Measurements from ENCODE around the gene PHF23. TPM values are rescaled to one million over a fixed set of nuclear protein-coding genes. Genes with fewer than 3 reads are reported as not detected.

The PHF23 gene
- total RNA-seq, 3 donors from 2014 or later: 22.1 to 40.4 (median 37.7) TPM

DNA sequence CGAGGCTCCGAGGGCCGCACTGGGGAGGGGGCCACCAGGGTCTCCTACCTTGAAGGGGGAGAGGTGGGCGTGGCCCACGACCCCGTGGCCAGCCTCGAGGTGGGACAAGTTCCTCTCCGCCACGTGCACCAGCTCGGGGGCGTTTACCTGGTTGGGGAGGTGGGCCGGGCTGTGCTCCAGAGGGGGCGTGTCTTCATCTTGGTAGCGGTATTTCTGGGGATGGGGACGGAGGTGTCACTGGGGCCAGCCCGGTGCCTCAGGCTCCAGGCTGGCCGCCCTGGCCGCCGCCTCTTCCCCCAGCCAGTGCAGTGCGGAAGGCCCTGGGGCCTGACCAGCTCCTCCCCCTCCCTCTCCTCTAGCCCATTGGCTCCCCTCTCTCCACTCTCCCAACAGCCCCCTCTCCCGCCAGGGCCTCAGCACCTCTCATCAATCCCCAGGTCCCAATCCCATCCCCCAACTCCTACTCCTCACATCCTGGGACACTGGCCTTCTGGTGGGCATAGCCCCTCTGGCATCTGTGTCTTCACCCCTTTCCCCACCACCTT lies 31.2 kb downstream of the PHF23 start:
- no peaks in the 10 kb centered on the region for H3K36me3 ChIP-seq
- H3K9me3 ChIP-seq: no peaks in the 10 kb centered on the region
- H3K27me3 ChIP-seq: no peaks in the 10 kb centered on the region
- intact Hi-C loops (cut with DNase I; ENCODE audit: low total_unique reads): no loop called here
- H3K4me1 ChIP-seq: no peaks in the 10 kb centered on the region
- H3K27ac ChIP-seq: peak overlapping the region in 1 of 2 donors; percentile 5
- peak overlapping the region in 1 of 3 donors; percentile 11 for H3K4me3 ChIP-seq
- no peak for DNase-seq (ENCODE audit: low spot score in 2 of 2)
- no peak for TF ChIP-seq POLR2A (IDR thresholded peaks at IDR 0.05)
- no peak for TF ChIP-seq POLR2AphosphoS5 (IDR thresholded peaks at IDR 0.05)
- TF ChIP-seq, protein P1, sequence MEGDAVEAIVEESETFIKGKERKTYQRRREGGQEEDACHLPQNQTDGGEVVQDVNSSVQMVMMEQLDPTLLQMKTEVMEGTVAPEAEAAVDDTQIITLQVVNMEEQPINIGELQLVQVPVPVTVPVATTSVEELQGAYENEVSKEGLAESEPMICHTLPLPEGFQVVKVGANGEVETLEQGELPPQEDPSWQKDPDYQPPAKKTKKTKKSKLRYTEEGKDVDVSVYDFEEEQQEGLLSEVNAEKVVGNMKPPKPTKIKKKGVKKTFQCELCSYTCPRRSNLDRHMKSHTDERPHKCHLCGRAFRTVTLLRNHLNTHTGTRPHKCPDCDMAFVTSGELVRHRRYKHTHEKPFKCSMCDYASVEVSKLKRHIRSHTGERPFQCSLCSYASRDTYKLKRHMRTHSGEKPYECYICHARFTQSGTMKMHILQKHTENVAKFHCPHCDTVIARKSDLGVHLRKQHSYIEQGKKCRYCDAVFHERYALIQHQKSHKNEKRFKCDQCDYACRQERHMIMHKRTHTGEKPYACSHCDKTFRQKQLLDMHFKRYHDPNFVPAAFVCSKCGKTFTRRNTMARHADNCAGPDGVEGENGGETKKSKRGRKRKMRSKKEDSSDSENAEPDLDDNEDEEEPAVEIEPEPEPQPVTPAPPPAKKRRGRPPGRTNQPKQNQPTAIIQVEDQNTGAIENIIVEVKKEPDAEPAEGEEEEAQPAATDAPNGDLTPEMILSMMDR (IDR thresholded peaks at IDR 0.05): no peak

DNA sequence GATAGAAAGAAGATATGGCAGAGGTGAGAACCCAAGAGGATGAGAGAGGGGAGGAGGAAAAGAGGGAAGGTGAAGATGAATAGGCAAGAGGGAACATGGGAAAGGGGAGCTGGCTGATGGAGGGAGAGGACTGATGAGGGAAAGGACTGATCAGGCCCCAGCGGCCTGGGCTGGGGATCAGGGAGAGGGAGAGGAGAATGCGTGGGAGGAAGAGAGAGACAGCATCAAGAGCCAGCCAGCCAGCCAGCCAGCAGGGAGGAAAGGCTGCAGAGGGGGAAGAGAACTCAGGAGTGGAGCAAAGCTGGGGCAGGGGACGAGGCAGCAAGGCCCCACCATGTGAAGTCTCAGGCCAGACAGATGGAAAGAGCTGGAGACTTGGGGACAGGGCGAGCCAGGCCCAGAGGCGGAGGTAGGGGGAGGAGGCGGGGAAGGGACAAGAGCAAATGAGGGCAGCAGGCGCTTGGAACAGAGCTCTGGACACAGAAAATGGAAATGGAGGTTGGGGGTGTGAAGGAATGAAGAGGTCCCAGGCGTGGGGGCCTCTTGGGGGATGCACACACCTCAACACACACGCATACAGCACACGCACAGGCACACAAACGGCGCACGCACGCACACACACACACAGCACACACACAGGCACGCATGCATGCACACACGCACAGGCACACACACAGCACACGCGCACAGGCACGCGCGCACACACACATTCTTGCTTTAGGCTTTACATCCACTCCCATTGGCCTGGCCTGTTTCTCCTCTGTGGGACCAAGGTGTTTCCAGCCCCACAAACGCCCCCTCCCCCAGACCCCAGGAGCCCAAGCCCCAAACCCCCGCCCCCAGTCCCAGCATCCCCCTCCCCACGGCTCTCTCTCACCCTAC lies 31.9 kb downstream of the PHF23 start:
- Histone ChIP-seq H3K36me3 (no peaks in the 10 kb centered on the region), H3K4me3 (peak overlapping the region in 1 of 3 donors; percentile 11), H3K9me3 (no peaks in the 10 kb centered on the region), H3K27ac (peak overlapping the region; percentile 17 to 32), H3K4me1 (no peaks in the 10 kb centered on the region), H3K27me3 (no peaks in the 10 kb centered on the region)
- DNase-seq (ENCODE audit: low spot score in 2 of 2): no peak
- TF ChIP-seq, protein P1 (IDR thresholded peaks at IDR 0.05): no peak
- TF ChIP-seq POLR2AphosphoS5 (IDR thresholded peaks at IDR 0.05): no peak
- no peak for TF ChIP-seq POLR2A (IDR thresholded peaks at IDR 0.05)
- intact Hi-C loops (cut with DNase I; ENCODE audit: low total_unique reads): no loop called here

DNA sequence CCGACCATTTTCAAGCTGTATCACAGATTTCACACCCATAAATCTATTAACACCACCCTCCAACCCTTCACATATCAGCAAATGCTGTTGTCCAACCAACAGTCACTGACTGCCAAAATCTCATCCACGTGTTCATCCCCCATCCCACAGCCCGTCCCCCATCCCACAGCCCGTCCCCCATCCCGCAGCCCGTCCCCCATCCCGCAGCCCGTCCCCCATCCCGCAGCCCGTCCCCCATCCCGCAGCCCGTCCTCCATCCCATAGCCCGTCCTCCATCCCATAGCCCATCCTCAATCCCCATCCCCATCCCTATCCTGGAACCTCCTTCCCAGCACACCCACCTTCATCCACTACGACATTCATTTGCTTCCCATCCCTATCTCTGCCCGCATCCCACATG lies 33.7 kb downstream of the PHF23 start:
- H3K4me3 ChIP-seq: peak overlapping the region; percentile 45 to 71 (median 55)
- DNase-seq (ENCODE audit: low spot score in 2 of 2): no peak
- H3K9me3 ChIP-seq: no peaks in the 10 kb centered on the region
- TF ChIP-seq POLR2A (IDR thresholded peaks at IDR 0.05) (no peak), POLR2AphosphoS5 (IDR thresholded peaks at IDR 0.05) (no peak)
- TF ChIP-seq, protein P1 (IDR thresholded peaks at IDR 0.05): no peak
- H3K27ac ChIP-seq: peak overlapping the region; percentile 68 to 81
- intact Hi-C loops (cut with DNase I; ENCODE audit: low total_unique reads): no loop called here
- no peaks in the 10 kb centered on the region for H3K36me3 ChIP-seq
- H3K4me1 ChIP-seq: no peaks in the 10 kb centered on the region
- H3K27me3 ChIP-seq: no peaks in the 10 kb centered on the region

DNA sequence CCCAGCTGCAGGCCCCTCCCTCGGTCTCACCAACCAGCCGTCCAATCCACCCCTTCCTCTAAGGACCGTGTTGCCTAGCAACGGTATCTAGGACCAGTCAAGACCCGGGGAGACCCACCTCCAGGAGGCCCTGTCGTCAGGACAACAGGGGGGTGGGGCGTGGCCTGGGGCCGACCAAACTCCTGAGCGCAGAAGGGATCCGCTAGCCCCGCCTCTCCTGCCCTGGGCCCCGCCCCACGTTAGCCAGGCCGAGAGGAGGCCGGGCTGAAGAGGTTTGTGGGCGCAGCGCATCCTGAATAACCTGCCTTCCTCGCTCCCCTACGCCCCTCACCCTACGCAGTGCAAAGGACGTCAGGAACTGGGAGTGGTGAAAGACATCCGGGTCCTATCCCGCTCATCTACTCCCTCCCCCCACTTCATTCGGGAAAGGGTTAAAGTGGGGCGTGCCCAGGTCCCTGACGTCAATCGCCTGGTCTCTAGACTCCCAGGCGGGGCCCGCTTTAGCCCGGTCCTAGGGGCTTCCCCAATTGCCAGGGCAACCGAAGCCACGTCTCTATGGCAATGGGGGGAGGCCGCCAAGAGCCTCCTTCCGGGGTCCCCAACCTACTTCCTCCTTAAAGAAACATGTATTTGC lies 34.3 kb downstream of the PHF23 start:
- Histone ChIP-seq H3K9me3 (no peaks in the 10 kb centered on the region), H3K27ac (peak overlapping the region; percentile 68 to 81), H3K27me3 (no peaks in the 10 kb centered on the region), H3K36me3 (no peaks in the 10 kb centered on the region), H3K4me1 (no peaks in the 10 kb centered on the region), H3K4me3 (peak overlapping the region; percentile 45 to 71 (median 55))
- peak; percentile 61 to 73 for DNase-seq (ENCODE audit: low spot score in 2 of 2)
- peak; percentile 45 for TF ChIP-seq POLR2A (IDR thresholded peaks at IDR 0.05)
- TF ChIP-seq, protein P1 (IDR thresholded peaks at IDR 0.05): no peak
- peak in 2 of 3 donors; percentile 31 to 61 for TF ChIP-seq POLR2AphosphoS5 (IDR thresholded peaks at IDR 0.05)
- intact Hi-C loops (cut with DNase I; ENCODE audit: low total_unique reads): no loop called here
